GM21786 (cell line): ENCODE results near the gene PREX1.

Source experiments
- ATAC-seq: cut with Tn5 transposase; IDR thresholded peaks from one replicate; pipeline ENCODE4 v1.9.1; 2021; ENCODE audit not compliant: unreplicated experiment

The PREX1 gene

DNA sequence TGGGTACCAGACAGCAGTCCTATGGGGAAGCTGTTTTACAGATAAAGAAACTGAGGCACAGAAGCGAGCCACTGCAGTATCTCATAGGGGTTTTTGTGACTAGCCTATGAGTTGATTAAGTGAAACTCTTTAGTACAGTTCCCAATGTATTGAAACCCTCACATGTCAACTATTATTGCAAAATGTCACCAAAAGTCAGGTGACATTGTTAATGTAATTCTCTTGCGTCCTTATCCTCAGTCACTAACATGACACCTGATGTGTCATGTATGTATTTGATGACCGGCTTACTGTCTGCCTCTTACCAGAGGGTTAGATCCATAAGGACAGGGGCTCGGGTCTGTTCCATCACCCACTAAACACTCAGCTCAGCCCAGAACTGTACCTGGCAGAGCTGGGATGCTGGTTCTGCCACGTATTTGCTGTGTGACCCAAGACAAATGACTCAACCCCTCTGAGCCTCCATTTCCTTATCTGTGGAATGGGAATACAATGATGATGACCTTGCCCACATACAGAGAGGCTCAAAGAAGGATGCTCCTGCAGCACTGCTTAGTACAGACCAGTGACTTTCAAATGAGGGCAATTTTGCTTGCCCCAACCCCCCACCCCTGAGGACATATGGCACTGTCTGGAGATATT lies 32.9 kb downstream of the PREX1 start:
- ATAC-seq, result no peak

DNA sequence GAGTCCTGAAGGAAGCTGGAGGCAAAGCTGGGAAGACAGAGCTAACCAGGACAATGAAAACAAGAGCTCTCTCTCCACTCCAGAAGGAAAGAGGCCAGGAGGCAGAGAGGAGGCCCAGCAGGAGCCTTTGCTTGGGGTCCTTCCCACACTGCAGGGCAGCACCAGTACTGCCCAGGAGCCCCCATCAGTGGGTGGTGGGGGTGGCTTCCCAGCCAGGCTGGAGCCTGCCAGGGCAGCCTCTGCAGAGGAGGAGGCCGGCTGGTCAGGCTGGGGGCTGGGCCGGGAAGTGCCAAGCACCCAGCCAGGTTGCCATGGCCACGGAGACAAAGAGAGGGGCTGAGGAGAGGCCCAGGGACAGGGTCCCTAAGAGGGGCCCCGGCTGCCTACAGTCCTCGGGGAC lies 33.4 kb downstream of the PREX1 start:
- no peak for ATAC-seq

DNA sequence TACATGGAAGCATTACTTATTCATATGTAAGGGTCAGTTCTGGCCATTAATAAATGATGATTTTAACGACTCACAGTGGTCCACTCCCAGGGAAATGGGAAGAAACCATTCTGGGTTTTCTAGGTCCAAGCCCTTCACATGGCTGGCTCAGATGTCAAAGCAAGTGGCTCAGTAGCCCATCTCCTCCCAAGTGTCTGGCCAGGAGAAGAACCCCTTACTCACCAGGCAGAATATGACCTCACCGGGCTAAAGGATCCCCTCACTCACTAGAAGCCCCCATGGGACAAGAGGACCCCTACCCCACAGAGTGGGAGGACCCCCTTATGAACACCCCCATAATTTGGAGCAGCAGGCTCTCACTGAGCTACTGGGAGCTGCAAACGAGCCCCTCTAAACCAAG lies 34.0 kb downstream of the PREX1 start:
- no peak for ATAC-seq

DNA sequence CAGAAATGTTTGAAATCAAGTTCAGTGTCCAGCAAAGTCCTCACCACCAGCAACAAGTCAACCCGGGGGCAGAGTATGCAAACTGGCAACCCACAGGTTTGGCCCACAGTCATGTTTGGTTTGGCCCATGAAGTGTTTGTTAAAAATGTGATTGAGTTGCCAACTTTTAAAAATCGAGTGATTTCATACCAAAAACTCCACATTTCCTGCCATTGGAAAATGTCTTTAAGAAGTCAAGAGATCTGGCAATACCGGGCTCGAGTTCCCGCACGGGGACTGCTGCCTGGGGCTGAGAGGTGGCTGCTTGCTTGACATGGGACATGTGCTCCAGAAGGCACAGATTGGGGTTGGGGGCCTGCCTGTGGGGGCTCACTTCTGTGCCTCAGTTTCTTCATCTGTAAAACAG lies 36.1 kb downstream of the PREX1 start:
- ATAC-seq, result no peak

DNA sequence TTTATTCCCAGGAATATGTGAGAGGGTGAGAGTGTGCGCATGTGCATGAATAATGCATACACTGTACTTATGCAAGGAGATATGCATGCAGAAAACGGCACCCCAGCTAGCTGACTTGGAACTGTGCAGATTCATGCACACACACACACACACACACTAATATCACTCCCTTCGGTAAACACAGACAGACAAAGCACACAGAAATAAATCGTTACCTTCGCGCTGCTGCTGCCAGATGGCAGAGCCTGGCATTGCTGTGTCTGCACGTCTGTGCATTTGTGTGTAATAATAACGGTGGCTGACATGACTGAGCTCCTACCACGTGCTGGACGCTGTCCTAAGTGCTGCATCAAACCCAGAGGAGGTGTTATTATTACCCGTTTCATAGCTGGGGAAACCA lies 36.8 kb downstream of the PREX1 start:
- ATAC-seq, result no peak

DNA sequence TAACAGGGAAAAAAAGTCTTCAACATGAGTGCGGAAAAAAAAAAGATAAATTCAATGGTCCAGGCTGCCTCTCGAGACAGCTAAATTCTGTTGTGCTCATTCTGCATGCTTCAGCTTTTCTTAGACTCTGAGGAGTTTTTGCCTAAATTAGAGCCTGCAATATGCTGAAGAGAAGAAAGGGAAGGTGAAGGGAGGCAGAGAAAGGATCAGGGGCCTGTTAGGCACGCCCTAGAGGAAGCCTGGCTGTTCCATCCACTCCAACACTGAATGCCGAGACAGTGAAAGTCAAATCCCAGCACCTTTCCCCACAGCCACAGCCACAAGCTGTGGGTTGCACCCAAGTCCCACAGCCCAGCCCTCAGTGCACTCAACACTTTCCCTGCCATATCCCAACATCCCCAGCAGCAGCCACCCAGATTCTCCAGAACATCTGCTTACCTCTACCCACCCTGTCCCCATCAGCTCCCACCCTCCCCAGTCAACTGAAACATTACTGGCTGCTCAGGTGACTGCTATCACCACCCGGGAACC lies 37.3 kb downstream of the PREX1 start:
- ATAC-seq, result no peak

DNA sequence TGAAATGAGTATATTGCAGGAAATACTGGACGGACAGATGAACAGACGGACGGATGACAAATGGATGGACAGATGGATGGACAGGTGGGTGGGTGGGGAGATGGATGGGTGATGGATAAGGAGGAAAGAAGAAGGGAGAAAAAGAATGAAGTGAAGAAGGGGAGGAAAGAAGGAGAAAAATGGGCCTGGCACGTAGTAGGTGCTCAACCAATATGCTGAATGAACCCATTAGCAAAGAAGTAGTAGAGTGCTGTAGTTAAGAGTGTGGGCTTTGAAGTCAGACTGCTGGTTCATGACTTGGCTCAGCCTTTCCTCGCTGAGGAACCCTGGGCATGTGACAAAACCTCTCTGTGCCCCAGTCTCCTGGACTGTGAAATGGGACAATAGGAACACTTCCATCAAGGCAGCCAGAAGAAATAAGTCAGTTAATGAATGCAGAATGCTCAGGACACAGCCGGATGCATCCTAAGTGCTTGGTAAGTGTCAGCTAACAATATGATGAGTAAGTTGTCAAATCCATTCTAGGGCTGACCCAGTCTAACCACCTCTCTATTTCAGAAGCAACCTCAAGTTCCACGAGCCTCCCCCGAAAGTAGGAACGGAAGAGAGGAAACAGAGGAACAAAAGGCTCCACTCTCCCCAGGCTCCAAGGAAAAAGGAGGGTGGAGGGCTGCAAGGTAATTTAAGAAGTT lies 37.9 kb downstream of the PREX1 start:
- ATAC-seq, result no peak

DNA sequence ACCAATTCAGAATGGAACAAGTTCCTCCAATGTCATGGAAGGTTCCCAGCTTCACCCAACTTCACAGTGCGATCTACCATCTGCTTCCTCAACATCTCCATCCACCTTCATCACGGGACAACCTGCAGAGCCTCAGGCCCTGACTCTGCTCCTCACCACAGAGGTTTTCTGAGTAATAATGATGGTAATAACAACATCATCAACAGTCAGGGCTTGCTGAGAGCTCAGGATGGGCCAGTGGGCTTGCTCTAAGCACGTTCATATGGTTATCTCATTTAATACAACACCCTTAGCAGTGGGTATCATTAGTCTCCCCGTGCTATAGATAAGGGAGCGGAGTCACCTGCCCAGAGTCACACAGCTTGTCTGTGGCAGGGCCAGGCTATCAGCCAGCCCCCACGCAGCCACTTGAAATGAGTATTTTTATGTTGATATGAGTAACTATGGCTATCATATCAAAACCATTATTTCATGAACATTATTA lies 38.6 kb downstream of the PREX1 start:
- no peak for ATAC-seq

DNA sequence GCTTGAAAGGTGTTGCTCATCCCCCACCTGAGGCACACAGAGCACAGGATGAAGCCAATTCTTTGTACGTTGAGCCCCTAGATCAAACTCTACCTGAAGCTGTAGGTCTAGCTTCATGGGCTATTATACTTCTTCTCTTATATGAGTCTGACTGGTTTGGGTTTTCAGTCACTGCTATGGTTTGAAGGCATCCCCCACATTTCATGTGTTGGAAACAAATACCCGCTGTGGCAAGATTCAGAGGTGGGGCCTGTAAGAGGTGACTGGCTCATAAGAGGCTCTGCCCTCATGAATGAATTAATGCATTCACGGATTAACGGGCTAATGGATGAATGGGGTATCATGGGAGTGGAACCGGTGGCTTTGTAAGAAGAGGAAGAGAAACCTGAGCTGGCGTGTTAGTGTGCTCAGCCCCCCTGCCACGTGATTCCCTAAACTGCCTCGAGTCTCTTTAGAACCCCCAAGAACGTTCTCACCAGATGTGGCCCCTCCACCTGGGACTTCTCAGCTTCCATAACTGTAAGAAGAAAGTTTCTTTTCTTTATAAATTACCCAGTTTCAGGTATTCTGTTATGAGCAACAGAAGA lies 39.2 kb downstream of the PREX1 start:
- ATAC-seq, result peak; percentile 55

DNA sequence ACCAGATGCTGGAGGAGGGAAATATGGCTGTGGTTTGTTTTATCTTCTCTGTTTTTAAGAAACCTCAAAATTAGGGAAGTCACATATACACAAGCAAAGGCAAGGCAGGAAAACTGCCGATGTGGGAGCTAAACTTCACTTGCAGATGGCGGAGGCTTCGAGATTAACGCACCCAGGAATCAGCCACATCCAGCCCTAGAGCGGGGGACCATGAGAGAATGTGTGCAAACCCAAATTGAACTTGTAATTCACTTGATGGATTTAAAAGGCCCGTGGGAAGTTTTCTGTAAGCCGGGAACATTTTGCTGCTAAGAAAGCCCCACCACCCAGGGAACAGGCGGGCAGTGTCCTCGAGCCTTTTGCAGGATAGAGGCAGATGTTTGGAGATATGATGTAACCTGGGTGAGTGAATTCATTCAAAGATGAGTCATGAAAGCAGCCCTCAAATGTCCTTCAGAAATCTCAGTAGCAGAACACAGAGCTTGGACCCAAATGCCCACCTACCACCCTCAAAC lies 39.9 kb downstream of the PREX1 start:
- no peak for ATAC-seq

DNA sequence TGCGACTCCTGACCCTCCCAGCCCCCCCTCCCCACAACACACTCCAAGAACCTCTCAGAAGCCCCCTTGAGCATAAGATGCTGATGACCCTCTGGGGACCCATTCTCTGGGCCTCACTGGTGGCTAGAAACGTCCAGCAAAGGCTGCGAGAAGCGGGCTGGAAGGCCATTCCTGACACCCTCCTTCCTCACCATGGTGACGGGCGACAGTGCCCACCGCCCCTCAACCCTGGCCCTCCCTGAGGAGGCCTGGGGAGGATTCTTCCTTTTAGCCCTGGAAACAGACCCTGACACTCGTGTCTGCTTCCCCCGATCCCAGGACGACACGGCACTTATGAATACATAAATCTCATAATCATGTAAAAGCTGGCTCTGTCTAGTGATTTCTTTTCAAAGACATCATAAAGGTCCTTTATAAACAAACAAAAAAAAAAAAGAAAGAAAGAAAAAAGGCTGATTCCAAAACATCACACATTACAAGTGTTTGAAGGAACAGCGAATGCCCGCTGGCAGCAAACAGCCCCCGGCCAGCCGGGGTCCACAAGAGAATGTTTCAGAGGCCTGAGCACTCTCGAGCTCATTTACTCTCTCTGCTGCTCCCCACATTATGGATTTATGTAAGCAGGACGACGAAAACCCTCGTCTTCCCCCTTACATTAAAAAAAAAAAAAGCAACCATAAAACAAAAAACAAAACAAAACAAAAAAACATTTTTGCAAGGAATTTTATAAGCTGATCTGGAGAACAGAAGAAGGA lies 40.7 kb downstream of the PREX1 start:
- ATAC-seq, result no peak

DNA sequence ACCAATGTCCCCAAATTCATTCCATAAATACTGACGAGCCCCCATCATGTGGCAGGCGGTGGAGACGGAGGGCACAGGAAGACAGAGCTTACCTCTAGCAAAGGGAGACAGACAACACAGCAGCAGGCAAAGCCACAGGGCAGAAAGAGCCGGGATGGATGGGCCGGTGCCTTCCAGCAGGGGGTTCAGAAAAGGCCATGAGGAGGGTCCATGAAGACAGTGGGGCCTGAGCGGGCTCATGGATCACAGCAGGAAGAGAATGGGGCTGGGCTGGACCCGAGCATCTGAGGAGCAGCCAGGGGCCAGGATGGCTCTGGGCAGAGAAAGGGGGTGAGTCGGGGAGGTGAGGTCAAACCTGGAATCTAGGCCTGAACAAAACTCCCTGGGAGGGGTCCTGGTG lies 42.0 kb downstream of the PREX1 start:
- ATAC-seq, result no peak

DNA sequence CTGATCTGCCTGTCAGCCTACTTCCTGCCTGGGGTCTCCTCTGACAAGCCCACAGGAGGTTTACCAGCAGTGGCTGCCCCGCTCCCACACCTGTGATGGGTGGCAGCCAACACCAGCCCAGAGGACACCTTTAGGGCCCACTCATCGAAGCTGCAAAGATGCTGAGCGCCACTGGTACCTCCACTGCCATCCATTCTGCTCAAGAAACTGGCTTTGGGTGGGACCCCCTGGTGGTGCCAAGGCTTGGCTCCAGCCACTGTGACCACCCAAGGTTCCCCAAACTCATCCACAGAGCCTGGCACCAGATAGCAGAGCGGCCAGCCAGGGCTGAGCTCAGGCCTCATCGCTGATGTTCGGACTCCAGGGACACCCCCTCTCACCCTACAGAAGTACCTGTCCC lies 42.5 kb downstream of the PREX1 start:
- ATAC-seq, result no peak

DNA sequence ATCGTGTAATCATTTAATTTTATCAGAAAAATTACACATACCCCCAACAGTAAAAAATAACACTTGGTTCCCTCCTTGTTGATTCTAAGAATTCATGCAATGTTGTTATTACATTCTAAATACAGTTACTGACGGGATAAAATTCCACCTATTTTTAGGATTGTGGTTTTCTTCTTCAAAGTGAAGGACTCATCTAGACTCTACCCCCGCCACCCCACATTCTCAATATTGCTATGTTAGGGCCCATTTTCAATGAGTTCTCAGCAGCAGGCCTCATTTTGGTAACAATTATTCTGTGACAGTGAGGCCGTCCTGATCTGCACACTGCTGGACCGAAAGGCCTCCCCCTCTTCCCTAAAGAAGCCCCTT lies 43.5 kb downstream of the PREX1 start:
- no peak for ATAC-seq

DNA sequence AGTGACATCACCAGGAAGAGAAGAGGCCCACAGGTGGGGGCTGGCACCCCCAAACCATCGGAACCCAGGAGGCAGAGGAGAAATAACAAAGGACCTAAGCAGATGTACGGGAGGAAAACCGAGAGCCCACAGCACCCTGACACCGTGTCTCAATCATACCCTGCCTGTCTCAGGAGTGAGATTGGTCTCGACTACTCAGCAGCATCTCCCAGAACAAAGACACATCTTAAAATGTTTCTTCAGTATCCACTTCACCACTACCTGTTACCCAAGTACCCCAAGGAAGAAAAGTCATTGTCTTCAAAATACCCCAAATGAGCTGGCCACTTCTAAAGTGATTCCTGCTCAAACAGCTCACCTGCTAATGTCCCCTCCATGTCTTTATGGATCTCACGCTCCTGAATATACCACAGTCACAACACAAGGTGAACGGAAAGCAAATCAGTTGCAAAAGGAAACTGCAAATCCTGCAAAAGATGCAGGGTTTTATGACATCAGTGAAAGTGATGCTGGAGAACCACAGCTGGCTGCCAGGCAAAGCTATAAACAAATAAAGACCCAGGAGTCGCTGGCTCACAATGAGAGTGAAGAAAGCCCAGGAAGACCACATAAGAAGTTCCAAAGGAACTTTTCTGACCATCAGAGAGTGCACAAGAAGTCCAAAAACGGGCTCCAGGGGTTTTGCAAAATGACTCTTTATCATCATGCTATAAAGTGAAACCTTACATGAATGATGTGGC lies 44.1 kb downstream of the PREX1 start:
- ATAC-seq, result no peak

DNA sequence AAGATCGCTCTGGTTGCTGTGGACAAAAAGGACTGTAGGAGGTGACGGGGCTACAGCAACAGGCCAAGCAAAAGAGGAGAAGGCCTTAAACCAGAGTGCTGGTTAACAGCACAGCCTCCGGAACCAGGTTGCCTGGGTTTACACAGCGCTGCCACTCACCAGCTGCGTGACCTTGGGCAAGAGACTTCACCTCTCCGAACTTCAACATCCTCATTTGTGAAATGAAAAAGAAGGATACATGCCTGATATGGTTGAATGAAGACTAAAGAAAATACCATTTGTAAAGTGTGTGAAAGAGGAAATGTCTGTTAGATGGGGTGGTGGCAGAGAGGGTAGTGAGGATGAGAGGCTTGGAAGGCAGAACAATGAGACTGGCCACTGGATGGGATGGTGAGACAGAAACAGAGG lies 44.9 kb downstream of the PREX1 start:
- ATAC-seq, result no peak

DNA sequence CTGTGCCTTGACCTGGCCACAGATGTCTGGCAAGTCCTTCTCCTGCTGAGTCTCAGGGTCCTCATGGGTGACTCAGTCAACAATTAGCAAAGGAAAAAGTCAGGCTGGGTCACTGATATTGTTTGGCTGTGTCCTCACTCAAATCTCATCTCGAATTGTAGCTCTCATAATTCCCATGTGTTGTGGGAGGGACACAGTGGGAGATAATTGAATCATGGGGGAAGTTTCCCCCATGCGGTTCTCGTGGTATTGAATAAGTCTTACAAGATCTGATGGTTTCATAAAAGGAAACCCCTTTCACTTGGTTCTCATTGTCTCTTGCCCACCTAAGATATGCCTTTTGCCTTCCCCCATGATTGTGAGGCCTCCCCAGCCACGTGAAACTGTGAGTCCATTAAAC lies 45.7 kb downstream of the PREX1 start:
- ATAC-seq, result no peak

DNA sequence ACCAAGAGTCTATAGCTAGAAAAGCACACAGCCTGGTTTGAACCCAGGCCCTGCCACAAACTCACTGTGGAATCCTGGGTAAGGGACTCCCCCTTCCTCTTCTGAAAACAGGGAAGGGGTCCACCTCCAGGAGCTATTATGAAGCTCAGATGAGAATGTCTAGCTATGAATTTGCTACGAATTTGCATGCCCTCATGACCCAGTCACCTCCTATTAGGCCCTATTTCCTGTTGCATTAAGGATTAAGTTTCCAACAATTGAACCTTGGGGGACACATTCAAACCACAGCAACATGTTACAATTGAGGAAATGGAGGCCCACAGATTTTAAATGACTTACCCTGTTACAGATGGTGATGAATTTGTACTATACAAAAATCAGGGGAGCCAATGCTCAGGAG lies 46.2 kb downstream of the PREX1 start:
- no peak for ATAC-seq

DNA sequence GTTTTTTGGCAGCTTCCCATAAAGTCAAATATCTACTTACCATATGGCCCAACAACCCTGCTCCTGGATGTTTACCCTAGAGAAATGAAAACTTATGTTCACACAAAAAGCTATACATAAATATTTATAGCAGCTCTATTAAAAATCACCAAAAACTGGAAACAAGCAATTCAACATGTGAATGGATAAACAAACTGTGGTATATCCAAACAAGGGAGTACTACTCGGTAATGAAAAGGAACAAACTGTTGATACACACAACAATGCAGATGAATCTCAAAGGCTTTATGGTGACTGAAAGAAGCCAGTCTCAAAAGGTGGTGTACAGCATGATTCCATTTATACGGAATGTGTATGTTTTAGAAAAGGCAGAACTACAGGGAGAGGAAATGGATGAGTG lies 48.4 kb downstream of the PREX1 start:
- no peak for ATAC-seq

DNA sequence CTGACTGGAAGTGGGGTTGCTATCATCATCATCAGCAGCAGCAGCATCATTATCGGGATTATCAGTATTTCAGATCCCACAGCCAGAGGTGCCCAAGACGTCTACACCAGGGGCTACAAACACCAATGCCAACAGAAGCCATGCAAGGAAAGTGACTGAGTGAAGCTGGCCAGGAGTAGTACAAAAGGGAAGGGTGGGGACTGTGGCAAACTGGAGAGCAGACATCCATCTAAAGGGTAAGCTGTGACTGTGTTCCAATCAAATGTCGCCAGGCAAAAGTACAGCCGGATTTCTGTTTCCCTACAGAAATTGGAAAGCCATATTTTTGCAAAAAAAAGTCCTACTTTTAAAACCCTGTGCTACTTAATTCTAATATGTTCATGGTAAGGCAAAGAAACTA lies 50.0 kb downstream of the PREX1 start:
- no peak for ATAC-seq

DNA sequence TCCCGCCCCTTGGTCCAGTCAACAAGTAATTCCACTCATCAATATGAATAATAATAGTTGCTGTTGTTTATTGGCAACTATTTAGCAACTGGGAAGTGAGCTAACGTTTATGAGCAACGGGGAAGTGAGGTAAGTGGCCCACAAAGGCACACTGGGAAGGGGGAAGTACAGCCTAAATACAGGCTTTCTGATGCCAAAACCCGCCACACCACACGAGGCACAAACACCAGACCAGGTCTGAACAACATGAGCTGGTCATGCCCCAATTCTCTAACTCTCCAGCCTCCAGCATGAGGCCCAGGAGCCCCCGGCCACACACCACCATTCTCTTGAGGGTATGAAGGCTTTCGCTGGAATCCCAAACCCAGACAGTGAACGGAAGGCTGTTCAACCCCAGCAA lies 50.8 kb downstream of the PREX1 start:
- no peak for ATAC-seq
